ENCODE measurements around the gene ATRIP. TPM values are rescaled to one million over a fixed set of nuclear protein-coding genes. Genes with fewer than 3 reads are reported as not detected.

The ATRIP gene
- total and polyA plus RNA-seq, 2 of the 8 experiments (the other 6 are each of a cell fraction or from before 2014, with no cell fraction given) = 18.5 to 20.2 TPM

GRCh38 chr3:48468329-48468731, 21.8 kb downstream of the ATRIP start:
- no peak overlapping the region for H3K56ac ChIP-seq (replicated peaks; ENCODE audit: insufficient read length, low read depth, low read length)
- H2BK12ac ChIP-seq (ENCODE audit: low read depth, low read length) = no peak overlapping the region
- peaks cover 0 to 23% of the 10 kb centered on the region in 2 experiments; a peak in 2 of 4 replicates for H3K79me2 ChIP-seq (ENCODE audit: control insufficient read depth in 1 of 2, insufficient read depth in 2 of 2, low read length in 2 of 2)
- H4K91ac ChIP-seq (replicated peaks; ENCODE audit: insufficient read length, low read length) = no peak overlapping the region
- DNase-seq (ENCODE audit: low read depth in 1 of 2, low spot score in 2 of 2) (no peak), FAIRE-seq (no peak)
- peaks cover 7 to 35% (median 14%) of the 10 kb centered on the region in 4 experiments for H3K36me3 ChIP-seq (ENCODE audit: control insufficient read depth in 2 of 4, insufficient read depth in 4 of 4, low read length in 3 of 4)
- H4K20me1 ChIP-seq (replicated peaks in 1 of 2; ENCODE audit: control insufficient read depth in 1 of 2, insufficient read depth in 2 of 2, low read length in 2 of 2) = peaks cover 3 to 5% of the 10 kb centered on the region in 2 experiments
- ChIA-PET CTCF (ENCODE audit: partially characterized antibody) (interaction anchor here (0.6 to 21.5 kb wide), 5 partner anchors 8 to 153 kb away, joined by 3 to 251 read pairs (median 26); partner anchors contain the start of genes PFKFB4 and SHISA5), POLR2A (ENCODE audit: partially characterized antibody) (interaction anchor here (0.6 to 4.0 kb wide), 7 partner anchors 14 to 93 kb away, joined by 3 to 14 read pairs (median 4); partner anchors contain the start of genes PFKFB4 and PLXNB1)
- H3K9ac ChIP-seq (replicated peaks in 1 of 4; ENCODE audit: extremely low read depth in 1 of 4, low read depth in 3 of 4, low read length in 3 of 4) = no peak overlapping the region; a peak in 1 of 7 replicates
- H3K23me2 ChIP-seq (ENCODE audit: low read depth, low read length) = peaks cover 6% of the 10 kb centered on the region
- no peak overlapping the region for H4K5ac ChIP-seq (ENCODE audit: insufficient read length, low read depth, low read length)
- no peak overlapping the region for H2BK120ac ChIP-seq (replicated peaks; ENCODE audit: low read depth, low read length)
- 92% methylated on average over 5 of the region's 8 CpGs; no CpG with 5 or more reads in 1 of the 2 experiments for WGBS, 2 experiments (ENCODE audit: extremely low coverage in 1 of 2, insufficient coverage in 1 of 2, insufficient read length in 1 of 2, insufficient replicate concordance in 2 of 2, low coverage in 1 of 2, low lambda C conversion rate in 2 of 2, missing lambda C conversion rate in 1 of 2)
- H2BK5ac ChIP-seq (ENCODE audit: low read depth, low read length) = no peak overlapping the region; the same call in 1 of the 2 replicates
- no peaks in the 10 kb centered on the region for H3K9me3 ChIP-seq (ENCODE audit: insufficient read depth in 2 of 2, low read depth in 1 of 2, low read length in 1 of 2)
- H3K27me3 ChIP-seq (replicated peaks in 1 of 4; ENCODE audit: control insufficient read depth in 3 of 4, extremely low read depth in 1 of 4, insufficient read depth in 3 of 4, low read length in 3 of 4) = no peaks in the 10 kb centered on the region
- H3K4me1 ChIP-seq (replicated peaks in 1 of 4; ENCODE audit: control insufficient read depth in 3 of 4, insufficient read depth in 4 of 4, low read length in 3 of 4) = peaks cover 0 to 28% (median 20%) of the 10 kb centered on the region in 4 experiments; a peak in 6 of 7 replicates
- H3K4ac ChIP-seq (replicated peaks; ENCODE audit: insufficient read length, low read depth, low read length) = no peak overlapping the region
- no peak overlapping the region for H2AFZ ChIP-seq (ENCODE audit: low read length)
- H3K18ac ChIP-seq (ENCODE audit: extremely low read depth, low read length) = no peak overlapping the region
- H3K4me2 ChIP-seq (ENCODE audit: insufficient read depth in 1 of 2, low read depth in 2 of 2, low read length in 2 of 2) = no peak overlapping the region
- H2AK5ac ChIP-seq (ENCODE audit: low read depth, low read length) = no peak overlapping the region
- H3K79me1 ChIP-seq (ENCODE audit: low read depth, low read length) = peaks cover 10% of the 10 kb centered on the region
- H3K4me3 ChIP-seq (ENCODE audit: extremely low read depth in 1 of 4, insufficient read depth in 2 of 4, low read depth in 3 of 4, low read length in 4 of 4) = no peak overlapping the region
- H2BK15ac ChIP-seq (ENCODE audit: low read length) = no peak overlapping the region
- H3K23ac ChIP-seq (ENCODE audit: insufficient read length) = no peak overlapping the region
- 0 out of 2 replicates have a peak overlapping the region, but pooled peaks have one; percentile 33 for H3K27ac ChIP-seq (ENCODE audit: low read depth, low read length)
- H4K8ac ChIP-seq (ENCODE audit: extremely low read depth, insufficient read depth, low read length) = peak overlapping the region; percentile 9; the same call in 1 of the 2 replicates
- H3K14ac ChIP-seq (ENCODE audit: insufficient read length) = no peak overlapping the region
- no peak overlapping the region for H2BK20ac ChIP-seq (ENCODE audit: low read length)
- no peak for TF ChIP-seq KDM5A (IDR thresholded peaks at IDR 0.05; ENCODE audit: low read length)
- TF ChIP-seq BRCA1 (IDR thresholded peaks at IDR 0.05; ENCODE audit: low read depth, low read length) = no peak
- no peak for TF ChIP-seq SP2 (IDR thresholded peaks at IDR 0.05; ENCODE audit: low read length)
- no peak for TF ChIP-seq HDAC6 (IDR thresholded peaks at IDR 0.05; ENCODE audit: low read depth, low read length)
- TF ChIP-seq SUZ12 (IDR thresholded peaks at IDR 0.05; ENCODE audit: low read length) = no peak
- no peak for TF ChIP-seq SRF (IDR thresholded peaks at IDR 0.05; ENCODE audit: low read depth, low read length)

All from H1 (cell line).